Astrocyte (in vitro differentiated cells and primary cell): Measurements from ENCODE around the gene PLA2G2F. TPM values are rescaled to one million over a fixed set of nuclear protein-coding genes. Genes with fewer than 3 reads are reported as not detected.
"Not testable (repeated sequence)": the region's sequence is repeated elsewhere in the genome, so short reads cannot be mapped to it uniquely, and the experiment has no call there.

Source experiments
- DNase-seq: peaks from one replicate; pipeline ENCODE4 v3.0.0-alpha.2; 2010; ENCODE audit warnings: low read depth
- FAIRE-seq: peaks from 2 replicates; lab custom pipeline; 2011; peaks lifted over from hg19 to GRCh38; lab: Jason Lieb, UNC
- H2AFZ ChIP-seq: 2 replicates; pipeline ENCODE4 v1.6.0; 2012; ENCODE audit warnings: low read depth, low read length, inconsistent platforms
- H3K27ac ChIP-seq: 2 replicates; pipeline ENCODE4 v1.5.1; 2011; ENCODE audit warnings: low read depth, low read length, inconsistent platforms
- H3K27me3 ChIP-seq: 2 replicates; pipeline ENCODE4 v1.6.0; 2011; ENCODE audit warnings: low read length, inconsistent platforms; ENCODE audit not compliant: insufficient read depth
- H3K36me3 ChIP-seq: 2 replicates; pipeline ENCODE4 v1.5.1; 2011; ENCODE audit warnings: low read length, inconsistent platforms; ENCODE audit not compliant: insufficient read depth
- H3K4me1 ChIP-seq: 2 replicates; pipeline ENCODE4 v1.5.1; 2011; ENCODE audit warnings: low read length, inconsistent platforms; ENCODE audit not compliant: insufficient read depth
- H3K4me2 ChIP-seq: 2 replicates; pipeline ENCODE4 v1.6.0; 2012; ENCODE audit warnings: low read length, inconsistent platforms
- H3K4me3 ChIP-seq: 2 replicates; pipeline ENCODE4 v1.5.1; 2011; ENCODE audit warnings: low read depth, mild to moderate bottlenecking, low read length, inconsistent platforms; ENCODE audit not compliant: insufficient read depth
- H3K79me2 ChIP-seq: 2 replicates; pipeline ENCODE4 v1.6.0; 2012; ENCODE audit warnings: mild to moderate bottlenecking, low read length, inconsistent platforms; ENCODE audit not compliant: insufficient read depth
- H3K9ac ChIP-seq: 2 replicates; pipeline ENCODE4 v1.6.0; 2012; ENCODE audit warnings: mild to moderate bottlenecking, low read length, inconsistent platforms
- H3K9me3 ChIP-seq: 2 replicates; pipeline ENCODE4 v1.5.1; 2012; ENCODE audit warnings: low read depth, mild to moderate bottlenecking, low read length, inconsistent platforms; ENCODE audit not compliant: insufficient read depth
- H4K20me1 ChIP-seq: 2 replicates; pipeline ENCODE4 v1.6.0; 2012; ENCODE audit warnings: low read length, inconsistent platforms; ENCODE audit not compliant: insufficient read depth
- H3K27ac Mint-ChIP-seq: one replicate; pipeline ENCODE4 v1.8.0; 2021; ENCODE audit warnings: mild to moderate bottlenecking, mixed read lengths; ENCODE audit not compliant: unreplicated experiment
- H3K27me3 Mint-ChIP-seq: one replicate; pipeline ENCODE4 v1.8.0; 2021; ENCODE audit warnings: low read depth, mixed read lengths; ENCODE audit not compliant: unreplicated experiment
- H3K36me3 Mint-ChIP-seq: one replicate; pipeline ENCODE4 v1.8.0; 2021; ENCODE audit warnings: low read depth, mixed read lengths; ENCODE audit not compliant: unreplicated experiment
- H3K4me1 Mint-ChIP-seq: one replicate; pipeline ENCODE4 v1.8.0; 2021; ENCODE audit warnings: low read depth, mixed read lengths; ENCODE audit not compliant: unreplicated experiment
- H3K4me3 Mint-ChIP-seq: one replicate; pipeline ENCODE4 v1.8.0; 2021; ENCODE audit warnings: mild to moderate bottlenecking, moderate library complexity, mixed read lengths; ENCODE audit not compliant: unreplicated experiment
- H3K9me3 Mint-ChIP-seq: one replicate; pipeline ENCODE4 v1.8.0; 2021; ENCODE audit warnings: mild to moderate bottlenecking, mixed read lengths; ENCODE audit not compliant: unreplicated experiment
- CTCF ChIP-seq: IDR thresholded peaks from 2 replicates; pipeline ENCODE4 v1.5.1; 2011; ENCODE audit warnings: low read depth, mild to moderate bottlenecking, inconsistent platforms, low read length, moderate library complexity; ENCODE audit not compliant: insufficient read depth
- EZH2 ChIP-seq: IDR thresholded peaks from 2 replicates; pipeline ENCODE4 v1.6.1; 2012; ENCODE audit warnings: mild to moderate bottlenecking, low read length, inconsistent platforms; ENCODE audit not compliant: insufficient read depth
- total RNA-seq: library from RNA; stranded (reverse); gene quantifications from 2 replicates; pipeline ENCODE4 v1.2.1, GENCODE V29; 2021

PLA2G2F gene
- total RNA-seq, 1 donor from 2014 or later, result 0.23 TPM

GRCh38 chr1:20126041-20126805, 12.9 kb upstream of the PLA2G2F start:
- Histone ChIP-seq H3K27ac (no peak overlapping the region), H3K9me3 (no peaks in the 10 kb centered on the region), H3K9ac (no peak overlapping the region), H3K4me1 (peaks cover 13% of the 10 kb centered on the region), H3K79me2 (no peaks in the 10 kb centered on the region), H4K20me1 (no peaks in the 10 kb centered on the region), H3K4me2 (no peak overlapping the region), H3K27me3 (no peaks in the 10 kb centered on the region), H3K36me3 (no peaks in the 10 kb centered on the region), H3K4me3 (no peak overlapping the region), H2AFZ (no peak overlapping the region)
- H3K9me3 Mint-ChIP-seq, result peaks cover 7% of the 10 kb centered on the region
- peaks cover 23% of the 10 kb centered on the region for H3K27me3 Mint-ChIP-seq
- FAIRE-seq, result no peak
- no peak overlapping the region for H3K4me3 Mint-ChIP-seq
- H3K36me3 Mint-ChIP-seq, result no peaks in the 10 kb centered on the region
- peaks cover 5% of the 10 kb centered on the region for H3K4me1 Mint-ChIP-seq
- no peak for DNase-seq
- TF ChIP-seq CTCF (no peak), EZH2 (no peak)
- H3K27ac Mint-ChIP-seq, result no peak overlapping the region

- H3K27ac ChIP-seq, result no peak overlapping the region
- no peaks in the 10 kb centered on the region for H3K9me3 ChIP-seq
- H3K4me1 ChIP-seq, result peaks cover 13% of the 10 kb centered on the region
- no peak overlapping the region for H3K4me3 ChIP-seq
- FAIRE-seq (no peak), DNase-seq (no peak)
- no peak for TF ChIP-seq EZH2
- TF ChIP-seq CTCF, result no peak
- H3K79me2 ChIP-seq, result no peaks in the 10 kb centered on the region
- no peaks in the 10 kb centered on the region for H4K20me1 ChIP-seq
- Mint-ChIP-seq H3K4me1 (peaks cover 5% of the 10 kb centered on the region), H3K27me3 (peaks cover 21% of the 10 kb centered on the region), H3K4me3 (no peak overlapping the region), H3K36me3 (no peaks in the 10 kb centered on the region), H3K9me3 (peaks cover 9% of the 10 kb centered on the region), H3K27ac (no peak overlapping the region)
- H3K36me3 ChIP-seq, result no peaks in the 10 kb centered on the region
- H2AFZ ChIP-seq, result no peak overlapping the region
- no peak overlapping the region for H3K9ac ChIP-seq
- H3K4me2 ChIP-seq, result no peak overlapping the region
- H3K27me3 ChIP-seq, result no peaks in the 10 kb centered on the region
These were observed 12.2 kb upstream of the PLA2G2F start for GRCh38 chr1:20126806-20127440.

GRCh38 chr1:20130518-20130917, 8.6 kb upstream of the PLA2G2F start:
- H3K27ac Mint-ChIP-seq, H3K27me3 ChIP-seq, H3K4me1 ChIP-seq, H3K4me3 ChIP-seq, H3K9me3 Mint-ChIP-seq, H3K4me2 ChIP-seq, FAIRE-seq, H2AFZ ChIP-seq, H3K9me3 ChIP-seq, H3K36me3 ChIP-seq, H3K36me3 Mint-ChIP-seq, H3K4me1 Mint-ChIP-seq, DNase-seq, H4K20me1 ChIP-seq, H3K79me2 ChIP-seq, H3K9ac ChIP-seq, H3K4me3 Mint-ChIP-seq, H3K27ac ChIP-seq: not testable (repeated sequence)
- H3K27me3 Mint-ChIP-seq, result peaks cover 12% of the 10 kb centered on the region
